Measurements from ENCODE around the gene FRMD4A. TPM values are rescaled to one million over a fixed set of nuclear protein-coding genes. Genes with fewer than 3 reads are reported as not detected.
"Not testable (repeated sequence)": the region's sequence is repeated elsewhere in the genome, so short reads cannot be mapped to it uniquely, and the experiment has no call there.

The FRMD4A gene
- total RNA-seq, 4 donors from 2014 or later = 27.5 to 40.4 (median 33.0) TPM

DNA sequence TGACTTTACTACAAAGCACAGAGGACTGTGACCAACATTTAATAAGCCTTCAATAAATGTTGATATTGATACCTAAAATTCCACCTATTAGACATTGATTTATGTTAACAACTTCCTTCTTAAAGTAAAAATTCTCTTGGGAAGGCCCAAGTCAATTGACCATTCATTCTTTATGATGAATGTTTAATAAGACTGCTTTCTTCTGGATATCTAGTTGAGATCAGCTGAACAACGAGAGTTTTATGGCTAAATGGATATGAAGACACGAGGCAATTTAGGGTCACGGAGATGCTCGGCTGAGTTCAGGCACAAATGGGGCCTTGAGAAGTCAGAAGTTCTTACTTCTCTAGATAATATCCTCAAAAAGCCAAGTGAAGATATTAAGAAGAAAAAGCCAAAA lies 258.8 kb downstream of the FRMD4A start:
- intact Hi-C loops (cut with DNase I; ENCODE audit: low total_unique reads) = no loop called here
- TF ChIP-seq, protein P1, sequence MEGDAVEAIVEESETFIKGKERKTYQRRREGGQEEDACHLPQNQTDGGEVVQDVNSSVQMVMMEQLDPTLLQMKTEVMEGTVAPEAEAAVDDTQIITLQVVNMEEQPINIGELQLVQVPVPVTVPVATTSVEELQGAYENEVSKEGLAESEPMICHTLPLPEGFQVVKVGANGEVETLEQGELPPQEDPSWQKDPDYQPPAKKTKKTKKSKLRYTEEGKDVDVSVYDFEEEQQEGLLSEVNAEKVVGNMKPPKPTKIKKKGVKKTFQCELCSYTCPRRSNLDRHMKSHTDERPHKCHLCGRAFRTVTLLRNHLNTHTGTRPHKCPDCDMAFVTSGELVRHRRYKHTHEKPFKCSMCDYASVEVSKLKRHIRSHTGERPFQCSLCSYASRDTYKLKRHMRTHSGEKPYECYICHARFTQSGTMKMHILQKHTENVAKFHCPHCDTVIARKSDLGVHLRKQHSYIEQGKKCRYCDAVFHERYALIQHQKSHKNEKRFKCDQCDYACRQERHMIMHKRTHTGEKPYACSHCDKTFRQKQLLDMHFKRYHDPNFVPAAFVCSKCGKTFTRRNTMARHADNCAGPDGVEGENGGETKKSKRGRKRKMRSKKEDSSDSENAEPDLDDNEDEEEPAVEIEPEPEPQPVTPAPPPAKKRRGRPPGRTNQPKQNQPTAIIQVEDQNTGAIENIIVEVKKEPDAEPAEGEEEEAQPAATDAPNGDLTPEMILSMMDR (IDR thresholded peaks at IDR 0.05) = no peak
- no peak for TF ChIP-seq POLR2A (IDR thresholded peaks at IDR 0.05)
- WGBS, 2 donors = 82 to 97% methylated on average over 4 of the region's 4 CpGs
- no peak overlapping the region for H3K4me3 ChIP-seq (ENCODE audit: low read depth, poor library complexity, severe bottlenecking)
- no peak for DNase-seq (ENCODE audit: low spot score in 2 of 2)

DNA sequence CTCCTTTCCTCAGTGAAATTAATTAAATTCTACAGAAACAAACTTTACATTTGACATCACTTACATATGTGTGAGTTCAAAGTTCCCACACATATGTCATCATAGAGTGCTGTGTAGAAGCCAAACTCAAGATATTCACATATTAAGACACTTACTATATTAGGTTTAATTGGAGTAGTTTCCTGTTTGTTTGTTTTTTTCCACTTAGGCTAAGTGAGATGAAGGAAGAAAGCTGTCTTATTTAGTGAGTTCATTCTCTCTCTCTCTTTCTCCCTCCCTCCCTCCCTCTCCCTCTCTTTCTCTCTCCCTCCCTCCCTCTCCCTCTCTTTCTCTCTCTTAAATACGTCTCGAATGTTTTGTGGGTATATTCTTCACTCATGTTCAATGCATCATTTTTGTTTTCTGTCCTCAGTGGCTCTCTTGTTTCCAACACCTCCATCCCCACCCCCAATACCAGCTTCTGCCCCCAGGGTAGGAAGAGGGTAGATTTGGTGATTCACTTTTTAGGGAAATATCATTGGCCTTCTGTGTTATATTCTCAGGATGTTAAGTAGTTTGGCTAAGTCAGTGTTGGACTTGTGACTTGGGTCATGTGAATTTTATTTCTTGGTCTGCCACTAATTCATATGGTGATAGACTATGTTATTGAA lies 262.0 kb downstream of the FRMD4A start:
- no peak overlapping the region for H3K4me3 ChIP-seq (ENCODE audit: low read depth, poor library complexity, severe bottlenecking)
- 88 to 90% methylated on average over 2 of the region's 2 CpGs for WGBS, 2 donors
- no peak for TF ChIP-seq POLR2A (IDR thresholded peaks at IDR 0.05)
- TF ChIP-seq, protein P1 (IDR thresholded peaks at IDR 0.05) = no peak
- intact Hi-C loops (cut with DNase I; ENCODE audit: low total_unique reads) = no loop called here
- DNase-seq (ENCODE audit: low spot score in 2 of 2) = no peak

DNA sequence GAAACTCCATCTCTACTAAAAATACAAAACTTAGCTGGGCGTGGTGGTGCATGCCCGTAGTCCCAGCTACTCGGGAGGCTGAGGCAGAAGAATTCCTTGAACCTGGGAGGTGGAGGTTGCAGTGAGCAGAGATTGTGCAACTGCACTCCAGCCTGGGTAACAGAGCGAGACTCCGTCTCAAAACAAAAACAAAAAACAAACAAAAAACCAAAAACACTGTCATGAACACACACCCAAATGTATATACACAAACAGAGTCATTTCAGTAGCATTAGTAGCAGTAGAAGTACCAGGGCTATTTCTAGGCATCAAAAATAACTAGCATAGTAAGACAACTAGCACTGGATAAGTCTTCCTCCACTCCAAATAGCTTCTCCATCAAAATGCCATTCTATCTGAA lies 263.1 kb downstream of the FRMD4A start:
- H3K4me3 ChIP-seq (ENCODE audit: low read depth, poor library complexity, severe bottlenecking); DNase-seq (ENCODE audit: low spot score in 2 of 2); intact Hi-C loops (cut with DNase I; ENCODE audit: low total_unique reads): not testable (repeated sequence)
- 88 to 93% methylated on average over 5 of the region's 5 CpGs for WGBS, 2 donors

DNA sequence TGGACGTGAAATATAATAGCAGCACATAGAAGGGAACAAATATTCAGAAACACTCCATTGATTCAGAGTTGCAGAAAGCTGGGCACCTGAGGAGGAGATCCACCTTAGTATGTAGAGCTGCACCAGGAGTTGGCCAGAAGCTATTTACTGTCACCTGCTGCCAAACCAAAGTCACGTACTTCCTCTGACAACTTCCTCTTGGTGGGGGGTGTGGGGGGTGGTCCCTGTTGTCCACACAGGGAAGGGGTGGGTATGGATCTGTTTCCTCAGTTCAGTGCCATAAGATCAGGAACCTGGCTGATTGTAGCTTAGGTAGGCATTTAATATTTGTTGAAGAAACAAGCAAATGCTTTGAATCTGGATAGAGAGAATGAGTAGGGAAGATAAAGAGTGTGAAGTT lies 264.6 kb downstream of the FRMD4A start:
- intact Hi-C loops (cut with DNase I; ENCODE audit: low total_unique reads) = no loop called here
- TF ChIP-seq, protein P1 (IDR thresholded peaks at IDR 0.05) = no peak
- TF ChIP-seq POLR2A (IDR thresholded peaks at IDR 0.05) = no peak
- H3K4me3 ChIP-seq (ENCODE audit: low read depth, poor library complexity, severe bottlenecking) = no peak overlapping the region
- WGBS, 2 donors = 76 to 88% methylated on average over 2 of the region's 2 CpGs
- no peak for DNase-seq (ENCODE audit: low spot score in 2 of 2)

DNA sequence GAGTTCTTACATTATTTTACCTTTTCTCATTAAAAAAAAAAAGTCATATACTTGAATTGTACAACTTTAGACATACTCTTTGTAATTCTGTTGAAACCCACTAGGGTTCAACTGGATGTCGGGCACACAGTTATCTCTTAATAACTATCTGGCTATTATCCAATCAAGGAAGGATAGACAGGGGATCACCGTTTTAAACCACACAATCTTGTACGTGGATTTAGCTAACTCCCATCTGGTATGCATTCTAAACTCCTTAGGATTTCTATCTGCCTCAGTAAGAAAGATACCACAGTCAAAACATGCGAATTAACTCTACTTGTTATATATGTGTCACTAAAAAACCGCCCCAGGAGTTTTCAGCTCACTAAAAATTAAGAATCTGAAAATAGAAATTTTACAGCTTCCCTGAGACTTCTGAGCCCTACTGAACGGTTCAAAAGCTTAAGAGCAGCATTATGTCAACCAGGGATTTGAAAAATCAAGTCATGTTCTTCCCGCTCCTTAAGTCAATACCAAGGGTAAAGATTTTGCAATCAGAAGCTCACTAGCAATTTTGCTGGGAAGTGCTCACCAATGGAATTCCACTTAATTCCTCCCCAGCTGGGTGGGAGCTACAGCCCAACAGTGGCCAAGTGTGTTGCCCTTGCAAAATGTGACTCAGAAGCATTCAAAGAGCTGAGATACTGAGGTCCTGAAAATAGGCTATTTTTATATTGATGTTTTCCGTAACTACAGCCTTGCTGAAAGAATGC lies 267.0 kb downstream of the FRMD4A start:
- WGBS, 2 donors = 63% methylated on average over 8 of the region's 8 CpGs
- no peak overlapping the region for H3K4me3 ChIP-seq (ENCODE audit: low read depth, poor library complexity, severe bottlenecking)
- TF ChIP-seq, protein P1 (IDR thresholded peaks at IDR 0.05) = no peak
- TF ChIP-seq POLR2A (IDR thresholded peaks at IDR 0.05) = no peak
- DNase-seq (ENCODE audit: low spot score in 2 of 2) = peak in 1 of 2 donors; percentile 33
- intact Hi-C loops (cut with DNase I; ENCODE audit: low total_unique reads) = no loop called here

DNA sequence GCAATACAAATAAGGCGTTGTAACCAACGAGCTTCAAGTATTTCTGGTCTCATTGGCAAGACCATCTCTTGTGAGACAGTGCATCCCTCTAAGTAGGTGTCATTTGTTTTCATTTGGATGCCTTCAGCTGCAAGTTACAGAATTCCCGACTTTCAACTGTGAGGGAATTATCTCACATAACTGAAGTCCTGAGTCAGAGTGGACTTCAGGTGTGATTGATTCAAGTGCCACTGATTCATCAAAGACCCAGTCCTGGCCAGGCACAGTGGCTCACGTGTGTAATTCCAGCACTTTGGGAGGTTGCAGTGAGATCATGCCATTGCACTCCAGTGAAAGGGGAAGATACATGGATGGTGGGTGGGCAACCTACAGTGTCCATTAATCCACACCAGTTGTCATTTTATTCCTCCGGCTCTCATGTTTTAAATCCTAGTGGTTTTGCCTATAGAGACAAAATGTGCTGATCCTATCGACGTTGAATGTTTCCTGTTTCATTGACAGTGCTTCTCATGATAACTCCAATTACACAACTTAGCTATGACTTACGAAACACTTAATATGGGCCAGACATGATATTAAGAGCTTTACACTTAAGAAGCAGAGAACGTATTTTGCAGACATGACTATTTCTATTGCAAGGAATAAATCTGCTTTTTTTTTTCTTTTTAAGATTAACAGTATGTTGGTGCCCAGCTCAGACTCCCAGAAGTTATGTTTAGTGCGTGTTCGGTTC lies 268.0 kb downstream of the FRMD4A start:
- WGBS, 2 donors = 71 to 76% methylated on average over 11 of the region's 11 CpGs
- H3K4me3 ChIP-seq (ENCODE audit: low read depth, poor library complexity, severe bottlenecking) = no peak overlapping the region
- TF ChIP-seq POLR2A (IDR thresholded peaks at IDR 0.05) = no peak
- TF ChIP-seq, protein P1 (IDR thresholded peaks at IDR 0.05) = no peak
- no peak for DNase-seq (ENCODE audit: low spot score in 2 of 2)
- intact Hi-C loops (cut with DNase I; ENCODE audit: low total_unique reads) = no loop called here
